Progenitor cell of endocrine pancreas (in vitro differentiated cells): ENCODE data around the gene NPTXR. TPM values are rescaled to one million over a fixed set of nuclear protein-coding genes. Genes with fewer than 3 reads are reported as not detected.

Experiments
- DNase-seq: peaks from one replicate; pipeline ENCODE4 v3.0.0; 2021; ENCODE audit warnings: low spot score; ENCODE audit not compliant: unreplicated experiment
- H3K27ac Mint-ChIP-seq: 2 replicates; pipeline ENCODE4 v1.8.0; 2021; ENCODE audit warnings: mild to moderate bottlenecking, moderate library complexity, mixed read lengths
- H3K27me3 Mint-ChIP-seq: 2 replicates; pipeline ENCODE4 v1.8.0; 2021; ENCODE audit warnings: mixed read lengths
- H3K36me3 Mint-ChIP-seq: 2 replicates; pipeline ENCODE4 v1.8.0; 2022; ENCODE audit warnings: mixed read lengths; ENCODE audit not compliant: insufficient read depth
- H3K4me1 Mint-ChIP-seq: 2 replicates; pipeline ENCODE4 v1.8.0; 2021; ENCODE audit warnings: low read depth, mixed read lengths
- H3K4me3 Mint-ChIP-seq: 2 replicates; pipeline ENCODE4 v1.8.0; 2021; ENCODE audit warnings: low read depth, mild to moderate bottlenecking, moderate library complexity, mixed read lengths
- H3K9me3 Mint-ChIP-seq: 2 replicates; pipeline ENCODE4 v1.8.0; 2021; ENCODE audit warnings: low read depth, mixed read lengths
- CTCF ChIP-seq: fragments of 200-600 bp; sonication (generic); IDR thresholded peaks from one replicate; pipeline ENCODE4 v1.5.0; 2021; ENCODE audit warnings: antibody characterized with exemption, mild to moderate bottlenecking; ENCODE audit not compliant: unreplicated experiment
- long read RNA-seq: library from polyadenylated mRNA; unstranded; transcript quantifications from one replicate; pipeline ENCODE4 v2.0.0, GENCODE V29; 2020
- total RNA-seq: library from RNA; stranded (reverse); gene quantifications from 2 replicates; pipeline ENCODE4 v1.2.1, GENCODE V29; 2021

NPTXR gene
- total RNA-seq = 4.7 TPM in 2 replicates
- long read RNA-seq = 0 reads

DNA sequence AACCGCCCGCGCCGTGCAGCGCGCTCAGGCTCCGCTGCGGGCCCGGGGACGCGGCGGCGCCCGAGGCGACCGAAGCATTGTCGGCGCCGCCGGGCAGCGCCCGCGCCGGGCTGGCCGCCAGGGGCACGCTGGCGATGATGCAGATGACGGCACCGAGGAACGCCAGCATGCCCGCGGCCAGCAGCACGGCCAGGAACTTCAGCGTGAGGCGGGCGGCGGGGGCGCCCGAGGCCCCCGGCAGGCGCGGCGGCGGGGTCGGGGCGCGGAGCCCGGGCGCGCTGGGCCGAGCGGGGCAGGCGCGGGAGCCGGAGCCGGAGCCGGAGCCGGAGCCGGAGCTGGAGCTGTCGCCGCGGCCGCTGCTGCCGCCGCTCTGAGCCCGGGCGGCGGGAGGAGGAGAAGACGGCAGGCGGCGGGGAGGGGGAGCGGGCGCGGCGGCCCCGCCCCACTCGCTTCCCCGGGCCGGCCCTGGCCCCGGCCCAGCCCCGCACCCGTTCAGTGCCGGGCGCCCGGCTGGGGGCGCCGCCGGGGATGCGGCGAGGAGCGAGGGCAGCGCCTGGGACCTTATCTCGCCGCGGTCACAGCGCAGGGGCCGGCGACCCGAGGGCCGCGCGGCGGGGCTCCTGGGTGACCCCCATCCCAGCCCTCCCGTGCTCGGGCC lies at the start of gene NPTXR:
Gene NPTXR (minus strand): TSS at position 372 of the 658 bp plus-strand sequence.
- peak; percentile 40 for DNase-seq
- no peak for TF ChIP-seq CTCF

DNA sequence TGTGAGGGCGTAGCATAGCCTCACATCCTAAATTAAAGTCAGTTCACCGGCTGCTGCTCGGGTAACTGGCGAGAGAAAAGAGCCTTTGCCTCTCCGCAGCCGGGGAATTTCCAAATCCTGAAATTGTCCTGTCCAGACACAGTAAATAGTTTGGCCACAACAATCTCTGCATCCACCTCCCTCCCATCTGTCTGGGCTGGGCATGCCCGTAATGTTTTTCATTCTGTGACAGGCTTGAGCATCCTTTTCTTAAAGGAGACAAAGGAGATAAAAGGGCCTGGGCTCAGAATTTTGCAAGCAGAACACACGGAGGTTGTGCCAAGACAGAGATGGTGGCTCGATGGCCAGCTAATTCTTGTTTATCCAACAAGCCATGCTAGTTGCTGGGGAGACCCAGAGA lies 47.4 kb upstream of the NPTXR start:
- H3K4me1 Mint-ChIP-seq = no peaks in the 10 kb centered on the region
- no peak for TF ChIP-seq CTCF

More for the DNA sequence above, at the start of gene NPTXR:
- Mint-ChIP-seq H3K27ac (no peak within 1 kb of the TSS), H3K9me3 (no peaks in the 10 kb centered on the region), H3K36me3 (no peaks in the 10 kb centered on the region), H3K4me3 (peak within 1 kb of the TSS; percentile 71), H3K4me1 (peaks cover 1% of the 10 kb centered on the region), H3K27me3 (peaks cover 72% of the 10 kb centered on the region)

GRCh38 chr22:38890377-38890776 lies 46.5 kb upstream of the NPTXR start:
- Mint-ChIP-seq H3K27me3 (peaks cover 31% of the 10 kb centered on the region), H3K4me1 (no peaks in the 10 kb centered on the region), H3K9me3 (peaks cover 11% of the 10 kb centered on the region), H3K36me3 (no peaks in the 10 kb centered on the region), H3K27ac (no peak overlapping the region), H3K4me3 (no peak overlapping the region)
- TF ChIP-seq CTCF = no peak
- no peak for DNase-seq

More for the DNA sequence above, 47.4 kb upstream of the NPTXR start:
- no peak for DNase-seq
- H3K27me3 Mint-ChIP-seq = peaks cover 30% of the 10 kb centered on the region
- peak overlapping the region; percentile 10 for H3K27ac Mint-ChIP-seq
- H3K4me3 Mint-ChIP-seq = no peak overlapping the region
- peaks cover 11% of the 10 kb centered on the region for H3K9me3 Mint-ChIP-seq
- H3K36me3 Mint-ChIP-seq = no peaks in the 10 kb centered on the region

DNA sequence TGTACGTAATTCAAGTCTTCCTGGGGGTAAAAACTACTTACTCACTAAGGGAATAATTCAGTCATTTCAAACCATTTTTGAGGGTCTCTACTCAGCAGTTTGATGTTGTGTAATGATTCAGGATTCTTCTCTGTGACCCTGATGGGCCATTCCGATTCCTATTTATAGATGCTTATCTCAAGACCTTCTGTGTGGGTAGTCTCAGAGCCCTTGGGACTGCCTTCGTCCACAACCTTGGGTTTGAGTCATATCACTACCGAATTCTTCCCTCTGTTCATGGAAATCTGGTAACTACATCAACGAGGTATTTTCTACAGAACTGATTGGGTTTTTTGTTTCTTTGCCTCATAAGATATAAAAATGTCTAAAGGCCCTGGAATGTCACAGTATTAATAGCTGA lies 42.5 kb upstream of the NPTXR start:
- peaks cover 11% of the 10 kb centered on the region for H3K9me3 Mint-ChIP-seq
- no peak for TF ChIP-seq CTCF
- no peaks in the 10 kb centered on the region for H3K36me3 Mint-ChIP-seq
- DNase-seq = no peak
- H3K4me3 Mint-ChIP-seq = no peak overlapping the region
- H3K4me1 Mint-ChIP-seq = peaks cover 10% of the 10 kb centered on the region
- no peak overlapping the region for H3K27ac Mint-ChIP-seq
- peaks cover 23% of the 10 kb centered on the region for H3K27me3 Mint-ChIP-seq

DNA sequence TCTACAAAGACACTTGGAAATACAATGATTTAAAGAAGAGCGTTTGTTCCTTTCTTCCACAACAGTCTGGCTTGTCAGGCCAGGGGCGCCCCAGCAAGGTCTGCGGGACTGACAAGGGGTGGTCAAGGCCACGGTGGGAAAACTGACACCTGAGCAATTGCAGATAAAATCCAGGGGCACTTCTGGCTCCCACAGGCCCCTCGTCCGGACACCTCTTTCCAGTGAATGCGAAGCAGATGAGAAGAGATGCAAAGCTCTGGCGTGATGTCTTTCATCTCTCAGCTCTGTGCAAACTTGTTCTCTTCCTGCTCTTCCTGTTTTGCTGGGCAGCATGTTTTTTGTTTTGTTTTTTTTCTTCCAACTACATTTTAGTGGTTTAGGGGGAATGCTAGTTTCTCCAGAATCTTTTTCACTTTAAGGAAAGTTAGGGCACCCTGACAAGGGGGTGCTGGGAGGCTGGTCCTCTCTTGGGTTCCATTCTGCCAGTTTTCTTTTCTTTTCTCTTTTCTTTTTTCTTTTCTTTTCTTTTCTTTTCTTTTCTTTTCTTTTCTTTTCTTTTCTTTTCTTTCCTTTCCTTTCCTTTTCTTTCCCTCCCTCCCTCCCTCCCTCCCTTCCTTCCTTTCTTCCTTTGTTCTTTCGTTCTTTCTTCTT lies 39.3 kb upstream of the NPTXR start:
- Mint-ChIP-seq H3K4me1 (peaks cover 10% of the 10 kb centered on the region), H3K27ac (no peak overlapping the region), H3K27me3 (peaks cover 32% of the 10 kb centered on the region), H3K9me3 (peaks cover 8% of the 10 kb centered on the region), H3K4me3 (no peak overlapping the region), H3K36me3 (no peaks in the 10 kb centered on the region)
- DNase-seq = no peak
- TF ChIP-seq CTCF = no peak
